GF-D8 (cell line): Measurements from ENCODE around the gene DCAKD.

Source experiments
- DNase-seq: peaks from one replicate; lab custom pipeline; 2025; lab: John Stamatoyannopoulos, UW

Gene DCAKD

GRCh38 chr17:45030733-45031132 lies 20.7 kb downstream of the DCAKD start:
- DNase-seq = no peak

- no peak for DNase-seq
Observed at GRCh38 chr17:45029758-45030423, 21.5 kb downstream of the DCAKD start.

- DNase-seq = no peak
Observed at GRCh38 chr17:45029096-45029495, 22.3 kb downstream of the DCAKD start.

- DNase-seq = no peak
Observed at GRCh38 chr17:45022655-45023339, 28.6 kb downstream of the DCAKD start.

- no peak for DNase-seq
Observed at GRCh38 chr17:45022288-45022648, 29.2 kb downstream of the DCAKD start.

GRCh38 chr17:45021607-45022287 lies 29.7 kb downstream of the DCAKD start:
- DNase-seq = peak; percentile 3

GRCh38 chr17:45020354-45021138 lies 30.9 kb downstream of the DCAKD start:
- DNase-seq = no peak

GRCh38 chr17:45018848-45019711 lies 32.4 kb downstream of the DCAKD start:
- no peak for DNase-seq

GRCh38 chr17:45018514-45018847 lies 33.0 kb downstream of the DCAKD start:
- no peak for DNase-seq

GRCh38 chr17:45016823-45017222 lies 34.6 kb downstream of the DCAKD start:
- no peak for DNase-seq

GRCh38 chr17:45016237-45016636 lies 35.2 kb downstream of the DCAKD start:
- DNase-seq = no peak

GRCh38 chr17:45013021-45013997 lies 38.1 kb downstream of the DCAKD start:
- DNase-seq = no peak

GRCh38 chr17:45011767-45012166 lies 39.7 kb downstream of the DCAKD start:
- no peak for DNase-seq

GRCh38 chr17:45009676-45010467 lies 41.6 kb downstream of the DCAKD start:
- no peak for DNase-seq

GRCh38 chr17:45008216-45008615 lies 43.2 kb downstream of the DCAKD start:
- DNase-seq = no peak

- DNase-seq = no peak
Observed at GRCh38 chr17:45006927-45007461, 44.4 kb downstream of the DCAKD start.

GRCh38 chr17:45005700-45006099 lies 45.7 kb downstream of the DCAKD start:
- no peak for DNase-seq

- no peak for DNase-seq
Observed at GRCh38 chr17:45004388-45004787, 47.0 kb downstream of the DCAKD start.

- no peak for DNase-seq
Observed at GRCh38 chr17:45003877-45004276, 47.6 kb downstream of the DCAKD start.
